ENCODE results near the gene LMBRD1.

The LMBRD1 gene

DNA sequence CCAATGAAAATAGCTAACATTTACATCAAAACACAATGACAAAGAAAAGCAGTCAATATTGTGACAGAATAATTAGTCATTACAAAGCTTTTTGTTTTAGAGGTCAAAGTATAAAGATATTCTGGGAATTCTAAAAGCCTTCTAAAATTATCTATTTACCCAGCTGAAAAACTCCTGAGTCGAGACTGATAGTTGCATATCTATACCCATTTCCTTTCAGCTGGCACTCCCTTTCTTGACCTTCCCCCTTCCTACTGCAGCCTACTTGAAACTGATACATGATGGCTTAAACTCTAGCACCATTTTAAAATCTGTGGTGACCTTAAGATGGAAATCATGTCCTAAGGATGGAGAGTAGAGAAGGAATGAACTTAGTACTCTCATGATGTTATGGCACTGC lies 38.6 kb downstream of the LMBRD1 start:
- Histone ChIP-seq H3K9me3 (ENCODE audit: control insufficient read depth, insufficient read depth, low read length) (peaks cover 7% of the 10 kb centered on the region; the same call in 1 of the 2 replicates), H3K27ac (ENCODE audit: low read depth, low read length) (no peak overlapping the region), H3K4me3 (ENCODE audit: low read length) (no peak overlapping the region), H3K79me2 (ENCODE audit: control insufficient read depth, low read length) (peaks cover 56% of the 10 kb centered on the region), H3K4me1 (ENCODE audit: control insufficient read depth, low read length) (no peaks in the 10 kb centered on the region), H3K27me3 (ENCODE audit: control insufficient read depth, low read length) (no peaks in the 10 kb centered on the region), H3K4me2 (ENCODE audit: low read length) (no peak overlapping the region), H4K20me1 (ENCODE audit: control insufficient read depth, insufficient read depth, low read depth, low read length) (no peaks in the 10 kb centered on the region), H3K9me2 (replicated peaks; ENCODE audit: control insufficient read depth, low read length) (no peaks in the 10 kb centered on the region), H3F3A (ENCODE audit: control insufficient read depth, insufficient read depth) (no peaks in the 10 kb centered on the region), H3K36me3 (ENCODE audit: control insufficient read depth, low read length) (peaks cover 6% of the 10 kb centered on the region)
- TF ChIP-seq EZH2phosphoT487 (IDR thresholded peaks at IDR 0.05; ENCODE audit: borderline replicate concordance, low read length), result no peak
- TF ChIP-seq, protein P1, sequence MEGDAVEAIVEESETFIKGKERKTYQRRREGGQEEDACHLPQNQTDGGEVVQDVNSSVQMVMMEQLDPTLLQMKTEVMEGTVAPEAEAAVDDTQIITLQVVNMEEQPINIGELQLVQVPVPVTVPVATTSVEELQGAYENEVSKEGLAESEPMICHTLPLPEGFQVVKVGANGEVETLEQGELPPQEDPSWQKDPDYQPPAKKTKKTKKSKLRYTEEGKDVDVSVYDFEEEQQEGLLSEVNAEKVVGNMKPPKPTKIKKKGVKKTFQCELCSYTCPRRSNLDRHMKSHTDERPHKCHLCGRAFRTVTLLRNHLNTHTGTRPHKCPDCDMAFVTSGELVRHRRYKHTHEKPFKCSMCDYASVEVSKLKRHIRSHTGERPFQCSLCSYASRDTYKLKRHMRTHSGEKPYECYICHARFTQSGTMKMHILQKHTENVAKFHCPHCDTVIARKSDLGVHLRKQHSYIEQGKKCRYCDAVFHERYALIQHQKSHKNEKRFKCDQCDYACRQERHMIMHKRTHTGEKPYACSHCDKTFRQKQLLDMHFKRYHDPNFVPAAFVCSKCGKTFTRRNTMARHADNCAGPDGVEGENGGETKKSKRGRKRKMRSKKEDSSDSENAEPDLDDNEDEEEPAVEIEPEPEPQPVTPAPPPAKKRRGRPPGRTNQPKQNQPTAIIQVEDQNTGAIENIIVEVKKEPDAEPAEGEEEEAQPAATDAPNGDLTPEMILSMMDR (IDR thresholded peaks at IDR 0.05; ENCODE audit: low read depth, low read length, poor library complexity, severe bottlenecking), result no peak

- peaks cover 56% of the 10 kb centered on the region for H3K79me2 ChIP-seq (ENCODE audit: control insufficient read depth, low read length)
- H3K36me3 ChIP-seq (ENCODE audit: control insufficient read depth, low read length), result peaks cover 6% of the 10 kb centered on the region
These were observed 39.9 kb downstream of the LMBRD1 start for GRCh38 chr6:69756907-69757306.

GRCh38 chr6:69756366-69756765 lies 40.4 kb downstream of the LMBRD1 start:
- peaks cover 7% of the 10 kb centered on the region; the same call in 1 of the 2 replicates for H3K9me3 ChIP-seq (ENCODE audit: control insufficient read depth, insufficient read depth, low read length)
- H3K27me3 ChIP-seq (ENCODE audit: control insufficient read depth, low read length), result no peaks in the 10 kb centered on the region
- H3K9me2 ChIP-seq (replicated peaks; ENCODE audit: control insufficient read depth, low read length), result no peaks in the 10 kb centered on the region
- no peak overlapping the region for H3K4me2 ChIP-seq (ENCODE audit: low read length)
- peaks cover 56% of the 10 kb centered on the region for H3K79me2 ChIP-seq (ENCODE audit: control insufficient read depth, low read length)
- no peaks in the 10 kb centered on the region for H4K20me1 ChIP-seq (ENCODE audit: control insufficient read depth, insufficient read depth, low read depth, low read length)
- H3K27ac ChIP-seq (ENCODE audit: low read depth, low read length), result no peak overlapping the region
- peaks cover 6% of the 10 kb centered on the region for H3K36me3 ChIP-seq (ENCODE audit: control insufficient read depth, low read length)
- H3K4me1 ChIP-seq (ENCODE audit: control insufficient read depth, low read length), result no peaks in the 10 kb centered on the region
- H3F3A ChIP-seq (ENCODE audit: control insufficient read depth, insufficient read depth), result no peaks in the 10 kb centered on the region
- TF ChIP-seq, protein P1 (IDR thresholded peaks at IDR 0.05; ENCODE audit: low read depth, low read length, poor library complexity, severe bottlenecking), result no peak
- no peak for TF ChIP-seq EZH2phosphoT487 (IDR thresholded peaks at IDR 0.05; ENCODE audit: borderline replicate concordance, low read length)
- no peak overlapping the region for H3K4me3 ChIP-seq (ENCODE audit: low read length)

More at GRCh38 chr6:69756907-69757306, 39.9 kb downstream of the LMBRD1 start:
- Histone ChIP-seq H3K27ac (ENCODE audit: low read depth, low read length) (no peak overlapping the region), H3K4me2 (ENCODE audit: low read length) (no peak overlapping the region), H3F3A (ENCODE audit: control insufficient read depth, insufficient read depth) (no peaks in the 10 kb centered on the region), H3K9me3 (ENCODE audit: control insufficient read depth, insufficient read depth, low read length) (peaks cover 7% of the 10 kb centered on the region; the same call in 1 of the 2 replicates), H4K20me1 (ENCODE audit: control insufficient read depth, insufficient read depth, low read depth, low read length) (no peaks in the 10 kb centered on the region), H3K27me3 (ENCODE audit: control insufficient read depth, low read length) (no peaks in the 10 kb centered on the region), H3K4me3 (ENCODE audit: low read length) (no peak overlapping the region), H3K4me1 (ENCODE audit: control insufficient read depth, low read length) (no peaks in the 10 kb centered on the region), H3K9me2 (replicated peaks; ENCODE audit: control insufficient read depth, low read length) (no peaks in the 10 kb centered on the region)
- TF ChIP-seq, protein P1 (IDR thresholded peaks at IDR 0.05; ENCODE audit: low read depth, low read length, poor library complexity, severe bottlenecking), result no peak

Data from DOHH2 (cell line).